ENCODE results near the gene ECE1.

GRCh38 chr1:21320410-21321108 lies 30.3 kb upstream of the ECE1 start:
- TF ChIP-seq BRCA1 (CRISPR knock-in tag; IDR thresholded peaks at IDR 0.05) = no peak
- no peak for TF ChIP-seq CTCF (CRISPR knock-in tag; IDR thresholded peaks at IDR 0.05)
- TF ChIP-seq ZBTB33 (CRISPR knock-in tag; IDR thresholded peaks at IDR 0.05) = no peak
- TF ChIP-seq ZFP91 (CRISPR knock-in tag; IDR thresholded peaks at IDR 0.05; ENCODE audit: borderline replicate concordance) = no peak
- no peak for TF ChIP-seq KDM5B (CRISPR knock-in tag; IDR thresholded peaks at IDR 0.05; ENCODE audit: borderline replicate concordance)
- TF ChIP-seq CHD2 (IDR thresholded peaks at IDR 0.05; ENCODE audit: low read depth, low read length) = no peak

Data from HepG2 (cell line).